Thyroid gland (tissue), 4 donors: Measurements from ENCODE around the gene ODAPH.

Experiments used
- POLR2A ChIP-seq, 2 donors: fragments of 450-650 bp; IDR thresholded peaks; one replicate each; pipeline ENCODE4 v1.6.1; 2017; ENCODE audit warnings: antibody characterized with exemption in 2 of 2, mild to moderate bottlenecking in 2 of 2, moderate library complexity in 1 of 2
- TF ChIP-seq, protein P1 (sequence below), 6 experiments: fragments of 200-600 bp in 3 of 6; fragments of 450-650 bp in 3 of 6; sonication (generic) in 3 of 6; IDR thresholded peaks; one replicate each; pipeline ENCODE4 v1.5.1; 2016 to 2019; ENCODE audit warnings: antibody characterized with exemption in 6 of 6, mild to moderate bottlenecking in 2 of 6, inconsistent platforms in 1 of 6, moderate library complexity in 1 of 6

DNA sequence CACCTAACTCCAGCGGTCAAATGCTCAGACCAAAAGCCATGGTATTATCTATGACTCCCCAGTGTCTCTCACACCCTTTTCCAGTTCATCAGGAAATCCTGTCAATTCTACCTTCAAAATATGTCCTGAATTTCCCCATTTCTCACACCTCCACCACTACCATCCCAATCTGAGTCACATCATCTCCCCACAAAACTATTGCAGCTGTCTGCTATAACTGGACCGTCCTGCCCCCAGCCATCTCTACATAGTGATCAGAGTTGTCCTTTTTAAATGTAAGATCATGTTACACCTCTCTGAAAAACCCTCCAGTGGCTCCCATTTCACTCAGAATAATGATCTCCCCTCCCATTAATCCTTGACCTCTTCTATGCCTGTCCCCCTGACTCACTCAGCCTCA, 6.8 kb upstream of the ODAPH start:
- TF ChIP-seq, protein P1, sequence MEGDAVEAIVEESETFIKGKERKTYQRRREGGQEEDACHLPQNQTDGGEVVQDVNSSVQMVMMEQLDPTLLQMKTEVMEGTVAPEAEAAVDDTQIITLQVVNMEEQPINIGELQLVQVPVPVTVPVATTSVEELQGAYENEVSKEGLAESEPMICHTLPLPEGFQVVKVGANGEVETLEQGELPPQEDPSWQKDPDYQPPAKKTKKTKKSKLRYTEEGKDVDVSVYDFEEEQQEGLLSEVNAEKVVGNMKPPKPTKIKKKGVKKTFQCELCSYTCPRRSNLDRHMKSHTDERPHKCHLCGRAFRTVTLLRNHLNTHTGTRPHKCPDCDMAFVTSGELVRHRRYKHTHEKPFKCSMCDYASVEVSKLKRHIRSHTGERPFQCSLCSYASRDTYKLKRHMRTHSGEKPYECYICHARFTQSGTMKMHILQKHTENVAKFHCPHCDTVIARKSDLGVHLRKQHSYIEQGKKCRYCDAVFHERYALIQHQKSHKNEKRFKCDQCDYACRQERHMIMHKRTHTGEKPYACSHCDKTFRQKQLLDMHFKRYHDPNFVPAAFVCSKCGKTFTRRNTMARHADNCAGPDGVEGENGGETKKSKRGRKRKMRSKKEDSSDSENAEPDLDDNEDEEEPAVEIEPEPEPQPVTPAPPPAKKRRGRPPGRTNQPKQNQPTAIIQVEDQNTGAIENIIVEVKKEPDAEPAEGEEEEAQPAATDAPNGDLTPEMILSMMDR (IDR thresholded peaks at IDR 0.05), result no peak
- no peak for TF ChIP-seq POLR2A (IDR thresholded peaks at IDR 0.05)
